GM12872 (cell line): ENCODE measurements around the gene CNTN5.

Experiments
- TF ChIP-seq, protein P1 (sequence below): IDR thresholded peaks from 3 replicates; pipeline ENCODE4 v1.5.1; 2011; ENCODE audit warnings: low read depth, mild to moderate bottlenecking, low read length, moderate library complexity; ENCODE audit not compliant: insufficient read depth

The CNTN5 gene

DNA sequence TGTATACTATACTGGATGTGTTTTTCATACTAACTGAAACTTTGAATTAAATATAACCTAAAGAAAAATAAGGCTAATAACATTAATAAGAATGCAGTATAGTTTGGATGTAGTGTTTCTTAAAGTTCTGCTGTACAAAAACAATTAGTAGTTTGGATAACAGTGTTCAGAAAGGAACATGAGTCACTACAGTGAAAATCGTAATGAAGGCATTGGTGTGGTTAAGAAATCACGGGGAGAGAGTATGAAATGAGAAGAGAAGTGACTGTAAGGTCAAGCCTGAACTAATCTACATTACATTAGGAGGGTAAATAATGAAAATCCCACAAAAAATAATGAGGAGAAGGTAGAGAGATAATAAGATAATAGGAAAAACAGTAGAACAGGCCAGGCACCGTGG lies 939.8 kb downstream of the CNTN5 start:
- TF ChIP-seq, protein P1, sequence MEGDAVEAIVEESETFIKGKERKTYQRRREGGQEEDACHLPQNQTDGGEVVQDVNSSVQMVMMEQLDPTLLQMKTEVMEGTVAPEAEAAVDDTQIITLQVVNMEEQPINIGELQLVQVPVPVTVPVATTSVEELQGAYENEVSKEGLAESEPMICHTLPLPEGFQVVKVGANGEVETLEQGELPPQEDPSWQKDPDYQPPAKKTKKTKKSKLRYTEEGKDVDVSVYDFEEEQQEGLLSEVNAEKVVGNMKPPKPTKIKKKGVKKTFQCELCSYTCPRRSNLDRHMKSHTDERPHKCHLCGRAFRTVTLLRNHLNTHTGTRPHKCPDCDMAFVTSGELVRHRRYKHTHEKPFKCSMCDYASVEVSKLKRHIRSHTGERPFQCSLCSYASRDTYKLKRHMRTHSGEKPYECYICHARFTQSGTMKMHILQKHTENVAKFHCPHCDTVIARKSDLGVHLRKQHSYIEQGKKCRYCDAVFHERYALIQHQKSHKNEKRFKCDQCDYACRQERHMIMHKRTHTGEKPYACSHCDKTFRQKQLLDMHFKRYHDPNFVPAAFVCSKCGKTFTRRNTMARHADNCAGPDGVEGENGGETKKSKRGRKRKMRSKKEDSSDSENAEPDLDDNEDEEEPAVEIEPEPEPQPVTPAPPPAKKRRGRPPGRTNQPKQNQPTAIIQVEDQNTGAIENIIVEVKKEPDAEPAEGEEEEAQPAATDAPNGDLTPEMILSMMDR: no peak

DNA sequence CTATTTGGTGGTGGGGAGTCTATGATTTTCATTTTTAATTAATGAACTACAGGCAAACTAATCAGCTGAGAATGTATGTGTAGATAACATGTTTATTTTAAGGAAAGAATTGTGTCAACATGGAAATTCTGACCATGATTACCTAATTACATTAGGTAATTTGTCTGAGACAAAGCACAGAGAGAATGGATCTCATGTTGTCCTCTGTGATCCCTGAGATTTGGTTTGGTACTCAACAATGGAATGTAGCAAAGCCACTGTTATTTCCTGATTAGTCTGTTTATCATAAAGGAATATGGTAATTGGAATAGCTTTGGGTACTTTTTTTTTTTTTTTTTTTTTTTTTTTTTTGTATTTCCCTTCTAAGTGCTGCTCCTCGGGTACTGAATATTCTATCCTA lies 947.6 kb downstream of the CNTN5 start:
- TF ChIP-seq, protein P1: no peak

DNA sequence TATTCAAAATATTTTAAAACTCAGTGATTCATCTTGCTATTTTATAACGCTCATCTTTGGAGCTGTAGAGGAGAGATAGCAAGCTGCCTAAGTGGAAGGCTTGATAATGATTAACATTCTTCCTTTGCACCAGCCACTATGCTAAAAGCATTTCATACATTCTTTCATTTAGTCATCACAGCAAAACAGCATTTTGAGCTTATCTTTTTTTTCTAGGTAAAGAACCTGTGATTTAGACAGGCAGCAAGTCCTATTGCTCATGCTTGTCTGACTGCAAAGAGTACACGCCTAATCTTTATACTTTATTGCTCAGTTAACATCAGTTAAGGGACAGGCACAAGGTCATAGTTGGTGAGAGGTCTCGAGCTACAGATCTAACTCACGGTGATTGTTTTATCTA lies 953.2 kb downstream of the CNTN5 start:
- TF ChIP-seq, protein P1: no peak

DNA sequence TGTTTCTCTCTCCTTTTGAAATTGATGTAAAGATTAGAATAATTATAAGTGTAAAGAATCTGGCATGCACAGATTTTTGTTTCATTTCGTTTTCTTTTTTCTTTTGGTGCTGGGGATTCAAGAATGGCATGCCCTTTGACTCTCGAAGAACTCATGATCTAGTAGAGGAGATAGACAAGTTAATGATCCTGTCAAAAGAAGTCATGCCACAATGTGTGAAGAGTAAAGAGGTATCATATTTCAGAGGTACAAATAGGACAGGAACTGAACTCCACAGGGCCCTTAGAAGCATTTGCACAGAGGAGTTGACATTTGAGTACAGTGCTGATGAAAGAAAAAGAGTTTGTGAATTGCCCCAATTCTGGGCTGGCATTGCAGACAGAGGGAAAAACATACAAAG lies 958.3 kb downstream of the CNTN5 start:
- TF ChIP-seq, protein P1: no peak

DNA sequence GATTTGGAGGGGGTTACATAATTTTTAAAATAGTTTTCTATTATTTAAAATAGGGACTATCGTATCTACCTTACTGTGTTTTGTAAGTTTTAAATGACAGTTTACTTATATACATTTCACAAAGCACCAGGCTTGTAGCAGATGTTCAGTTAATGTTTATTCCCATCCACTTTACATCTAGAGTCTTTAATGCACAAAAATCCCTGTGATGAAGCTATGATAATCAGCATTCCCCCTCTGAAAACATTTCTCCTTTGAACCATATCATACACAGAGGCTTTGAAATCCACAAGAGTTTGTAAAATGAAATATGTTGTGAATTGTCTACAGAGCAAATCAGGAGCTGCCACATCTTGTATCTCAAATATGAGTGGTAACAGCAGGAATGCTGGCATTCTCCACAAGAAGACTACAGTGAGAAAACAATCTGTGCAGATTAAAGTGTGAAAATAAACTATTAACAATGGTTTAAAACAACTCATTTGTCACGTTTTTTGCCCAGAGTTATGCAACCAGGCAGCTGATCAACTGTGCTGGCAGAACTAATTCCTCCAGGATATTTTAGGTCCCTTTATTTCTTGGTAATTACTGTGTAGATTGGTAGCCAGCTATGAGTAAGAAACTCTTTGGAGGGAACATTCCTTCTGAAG lies 967.2 kb downstream of the CNTN5 start:
- TF ChIP-seq, protein P1: no peak

DNA sequence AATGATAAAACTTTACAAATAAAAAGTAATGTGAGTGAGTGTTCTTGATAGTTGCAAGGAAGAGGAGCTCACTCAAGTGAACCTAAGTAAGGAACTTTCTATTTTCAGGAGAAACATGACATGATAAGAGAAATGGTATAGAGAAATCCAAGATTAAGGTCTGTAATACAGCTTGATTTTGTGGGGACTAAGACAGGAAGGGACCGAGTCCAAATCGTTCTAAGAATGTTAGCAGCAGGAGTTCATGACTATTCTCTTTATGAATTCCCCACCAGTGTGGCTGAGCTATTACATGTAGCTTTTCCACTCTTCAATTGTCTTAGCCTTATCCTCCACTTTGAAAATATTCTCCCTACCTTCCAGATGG lies 967.7 kb downstream of the CNTN5 start:
- TF ChIP-seq, protein P1: no peak

DNA sequence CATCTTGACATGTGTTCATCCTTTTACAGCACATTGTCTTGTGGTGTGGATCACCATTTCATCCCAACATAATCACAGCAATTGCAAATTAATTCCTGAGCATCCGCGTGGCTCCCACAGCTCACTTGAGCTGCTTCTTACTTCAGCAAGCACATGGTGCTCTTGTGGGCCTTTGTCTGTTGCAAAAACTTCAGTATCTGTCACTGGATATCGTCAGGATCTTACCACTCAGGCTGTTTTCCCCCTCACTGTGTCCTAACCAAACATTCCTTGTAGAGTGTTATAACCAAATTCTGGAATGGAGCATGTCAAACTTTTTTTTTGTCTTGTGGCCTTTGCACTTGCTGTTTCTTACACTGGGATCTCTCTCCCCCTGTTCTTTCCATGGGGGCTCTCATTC lies 983.2 kb downstream of the CNTN5 start:
- TF ChIP-seq, protein P1: no peak
